ENCODE measurements around the gene PTH1R. TPM values are rescaled to one million over a fixed set of nuclear protein-coding genes. Genes with fewer than 3 reads are reported as not detected.

Gene PTH1R
- total RNA-seq, 2 donors from 2014 or later, result 1.3 to 10.8 TPM

DNA sequence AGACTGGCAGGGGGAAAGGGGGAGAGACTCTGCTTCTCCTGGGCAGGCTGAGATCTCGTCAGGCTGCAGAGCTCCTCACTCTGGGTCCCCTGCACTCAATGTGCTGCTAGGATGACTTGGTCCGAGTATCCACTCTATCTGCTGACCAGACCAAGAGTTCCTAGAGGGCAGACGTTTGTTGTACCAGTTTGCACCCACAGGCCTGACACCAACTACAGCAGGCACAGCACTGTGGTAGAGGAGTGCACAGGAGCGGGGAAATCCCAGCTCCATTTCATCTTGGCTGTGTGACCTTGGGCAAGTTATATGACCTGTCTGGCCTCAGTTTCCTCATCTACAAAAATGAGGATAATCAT lies 70.0 kb downstream of the PTH1R start:
- no peaks in the 10 kb centered on the region for H3K9me3 ChIP-seq
- no peak overlapping the region for H3K4me3 ChIP-seq
- peak overlapping the region; percentile 33 to 41 for H3K27ac ChIP-seq
- intact Hi-C loops (cut with DNase I), result no loop called here
- H3K27me3 ChIP-seq (replicated peaks; ENCODE audit: insufficient read depth), result no peaks in the 10 kb centered on the region
- no peaks in the 10 kb centered on the region for H3K36me3 ChIP-seq
- WGBS, result 57% methylated on average over 3 of the region's 4 CpGs
- H3K4me1 ChIP-seq (replicated peaks), result peaks cover 25% of the 10 kb centered on the region
- no peak for DNase-seq (ENCODE audit: low spot score)
- TF ChIP-seq POLR2AphosphoS5 (IDR thresholded peaks at IDR 0.05) (no peak), POLR2A (IDR thresholded peaks at IDR 0.05) (no peak)
- TF ChIP-seq, protein P1, sequence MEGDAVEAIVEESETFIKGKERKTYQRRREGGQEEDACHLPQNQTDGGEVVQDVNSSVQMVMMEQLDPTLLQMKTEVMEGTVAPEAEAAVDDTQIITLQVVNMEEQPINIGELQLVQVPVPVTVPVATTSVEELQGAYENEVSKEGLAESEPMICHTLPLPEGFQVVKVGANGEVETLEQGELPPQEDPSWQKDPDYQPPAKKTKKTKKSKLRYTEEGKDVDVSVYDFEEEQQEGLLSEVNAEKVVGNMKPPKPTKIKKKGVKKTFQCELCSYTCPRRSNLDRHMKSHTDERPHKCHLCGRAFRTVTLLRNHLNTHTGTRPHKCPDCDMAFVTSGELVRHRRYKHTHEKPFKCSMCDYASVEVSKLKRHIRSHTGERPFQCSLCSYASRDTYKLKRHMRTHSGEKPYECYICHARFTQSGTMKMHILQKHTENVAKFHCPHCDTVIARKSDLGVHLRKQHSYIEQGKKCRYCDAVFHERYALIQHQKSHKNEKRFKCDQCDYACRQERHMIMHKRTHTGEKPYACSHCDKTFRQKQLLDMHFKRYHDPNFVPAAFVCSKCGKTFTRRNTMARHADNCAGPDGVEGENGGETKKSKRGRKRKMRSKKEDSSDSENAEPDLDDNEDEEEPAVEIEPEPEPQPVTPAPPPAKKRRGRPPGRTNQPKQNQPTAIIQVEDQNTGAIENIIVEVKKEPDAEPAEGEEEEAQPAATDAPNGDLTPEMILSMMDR (IDR thresholded peaks at IDR 0.05), result no peak

DNA sequence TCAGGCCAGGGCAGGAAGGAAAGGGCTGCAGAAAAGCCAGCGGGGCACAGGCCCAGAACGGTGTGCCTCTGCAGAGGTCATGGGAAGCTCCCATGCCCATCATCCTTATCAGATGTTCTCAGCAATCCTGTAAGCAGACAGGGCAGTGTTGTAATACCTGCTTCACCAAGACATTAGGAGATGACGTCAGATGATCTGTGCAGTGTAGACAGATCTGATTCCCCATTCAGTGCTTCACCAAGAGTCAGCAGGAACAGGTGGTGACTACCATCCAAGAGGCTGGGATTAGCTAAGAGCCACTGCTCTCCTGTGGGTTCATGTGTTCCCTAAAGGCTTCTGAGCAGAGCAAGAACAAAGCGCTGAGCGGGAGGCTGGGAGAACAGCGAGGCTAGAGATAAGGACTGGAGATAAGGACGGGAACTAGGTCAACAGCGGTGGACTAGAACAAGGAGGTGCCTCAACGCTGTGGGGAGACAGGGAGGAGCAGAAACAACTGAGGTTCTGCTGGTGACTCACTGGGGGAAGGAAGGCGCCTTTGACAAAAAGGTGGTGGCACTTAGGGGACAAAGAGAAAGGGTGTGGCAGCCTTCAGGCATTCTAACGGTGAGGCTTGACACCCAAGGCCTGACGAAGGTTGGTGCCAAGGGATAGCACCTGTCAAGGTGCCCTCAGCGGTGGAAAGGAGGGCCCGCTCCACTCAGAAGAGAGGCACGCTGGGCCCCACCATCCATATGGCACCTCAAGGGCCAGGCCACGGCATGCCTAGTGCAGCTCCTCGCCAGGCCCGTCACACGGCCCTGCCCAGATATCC lies 70.7 kb downstream of the PTH1R start:
- H3K27me3 ChIP-seq (replicated peaks; ENCODE audit: insufficient read depth), result no peaks in the 10 kb centered on the region
- no peaks in the 10 kb centered on the region for H3K36me3 ChIP-seq
- H3K27ac ChIP-seq, result peak overlapping the region; percentile 33 to 41
- peak; percentile 40 for TF ChIP-seq POLR2AphosphoS5 (IDR thresholded peaks at IDR 0.05)
- no peak for TF ChIP-seq POLR2A (IDR thresholded peaks at IDR 0.05)
- H3K4me1 ChIP-seq (replicated peaks), result peaks cover 25% of the 10 kb centered on the region
- peak; percentile 37 for DNase-seq (ENCODE audit: low spot score)
- H3K9me3 ChIP-seq, result no peaks in the 10 kb centered on the region
- H3K4me3 ChIP-seq, result no peak overlapping the region
- intact Hi-C loops (cut with DNase I), result no loop called here
- WGBS, result 30% methylated on average over 19 of the region's 19 CpGs

DNA sequence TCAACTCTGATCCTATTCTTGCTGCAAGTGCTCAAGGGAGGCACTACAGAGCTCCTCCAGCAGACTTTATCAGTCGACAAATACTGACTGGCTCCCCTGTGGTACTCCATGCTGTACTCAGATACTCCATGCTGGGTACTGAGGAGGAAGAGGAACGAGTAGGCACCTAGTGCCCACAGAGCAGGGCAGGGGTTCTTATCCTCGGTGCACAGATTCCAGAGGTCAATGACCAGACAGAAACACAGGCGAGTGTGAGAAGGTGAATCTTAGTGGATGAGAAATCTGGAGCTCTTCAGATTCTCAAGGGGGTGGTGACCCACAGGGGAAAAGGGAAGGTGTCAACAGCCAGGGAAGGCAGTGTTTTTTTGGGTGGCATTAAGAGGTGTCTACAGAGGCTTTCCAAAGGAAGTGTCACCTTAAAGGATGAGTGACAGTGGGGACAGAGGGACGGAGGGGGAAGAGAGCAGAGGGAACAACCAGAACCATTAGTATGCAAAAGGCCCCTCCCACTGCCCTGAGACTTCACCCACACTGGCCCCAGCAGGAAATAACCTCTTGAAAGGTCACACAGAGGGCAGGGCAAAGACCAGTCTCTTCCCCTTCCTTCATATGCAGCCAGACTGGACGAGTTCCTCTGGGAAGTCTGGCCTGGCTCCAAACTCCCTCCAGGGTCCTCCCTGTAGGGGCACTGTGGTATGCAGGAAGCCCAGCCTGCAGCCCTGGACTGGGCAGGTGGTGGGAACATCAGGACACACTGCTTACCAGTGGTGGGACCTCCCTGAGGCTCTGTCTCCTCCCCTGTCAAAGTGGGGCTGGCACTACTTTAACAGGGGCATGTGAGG lies 71.5 kb downstream of the PTH1R start:
- intact Hi-C loops (cut with DNase I), result no loop called here
- TF ChIP-seq, protein P1 (IDR thresholded peaks at IDR 0.05), result no peak
- TF ChIP-seq POLR2A (IDR thresholded peaks at IDR 0.05), result no peak
- no peak for TF ChIP-seq POLR2AphosphoS5 (IDR thresholded peaks at IDR 0.05)
- H3K4me1 ChIP-seq (replicated peaks), result peaks cover 25% of the 10 kb centered on the region
- H3K27me3 ChIP-seq (replicated peaks; ENCODE audit: insufficient read depth), result no peaks in the 10 kb centered on the region
- DNase-seq (ENCODE audit: low spot score), result no peak
- no peaks in the 10 kb centered on the region for H3K36me3 ChIP-seq
- no peaks in the 10 kb centered on the region for H3K9me3 ChIP-seq
- no peak overlapping the region for H3K4me3 ChIP-seq
- peak overlapping the region; percentile 33 to 41 for H3K27ac ChIP-seq
- 47% methylated on average over 6 of the region's 6 CpGs for WGBS

DNA sequence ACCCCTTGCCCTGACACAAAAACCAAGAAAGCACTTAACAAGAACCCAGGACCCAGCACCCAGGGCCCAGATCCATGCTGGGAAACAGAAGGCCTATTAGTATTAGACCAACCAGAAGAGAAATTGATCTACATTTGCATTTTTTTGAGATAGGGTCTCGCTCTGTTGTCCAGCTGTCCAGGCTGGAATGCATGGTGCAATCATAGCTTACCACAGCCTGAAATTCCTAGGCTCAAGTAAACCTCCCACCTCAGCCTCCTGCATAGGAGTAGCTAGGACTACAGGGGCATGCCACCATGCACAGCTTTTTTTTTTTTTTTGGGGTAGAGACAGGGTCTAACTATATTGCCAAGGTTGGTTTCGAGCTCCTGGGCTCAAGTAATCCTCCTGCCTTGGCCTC lies 72.7 kb downstream of the PTH1R start:
- Histone ChIP-seq H3K36me3 (no peaks in the 10 kb centered on the region), H3K27ac (no peak overlapping the region), H3K27me3 (replicated peaks; ENCODE audit: insufficient read depth) (no peaks in the 10 kb centered on the region), H3K9me3 (no peaks in the 10 kb centered on the region), H3K4me3 (no peak overlapping the region), H3K4me1 (replicated peaks) (peaks cover 25% of the 10 kb centered on the region)
- WGBS, result 100% methylated on average over 2 of the region's 2 CpGs
- DNase-seq (ENCODE audit: low spot score), result no peak
- TF ChIP-seq POLR2AphosphoS5 (IDR thresholded peaks at IDR 0.05) (no peak), POLR2A (IDR thresholded peaks at IDR 0.05) (no peak)
- TF ChIP-seq, protein P1 (IDR thresholded peaks at IDR 0.05), result no peak
- intact Hi-C loops (cut with DNase I), result no loop called here

DNA sequence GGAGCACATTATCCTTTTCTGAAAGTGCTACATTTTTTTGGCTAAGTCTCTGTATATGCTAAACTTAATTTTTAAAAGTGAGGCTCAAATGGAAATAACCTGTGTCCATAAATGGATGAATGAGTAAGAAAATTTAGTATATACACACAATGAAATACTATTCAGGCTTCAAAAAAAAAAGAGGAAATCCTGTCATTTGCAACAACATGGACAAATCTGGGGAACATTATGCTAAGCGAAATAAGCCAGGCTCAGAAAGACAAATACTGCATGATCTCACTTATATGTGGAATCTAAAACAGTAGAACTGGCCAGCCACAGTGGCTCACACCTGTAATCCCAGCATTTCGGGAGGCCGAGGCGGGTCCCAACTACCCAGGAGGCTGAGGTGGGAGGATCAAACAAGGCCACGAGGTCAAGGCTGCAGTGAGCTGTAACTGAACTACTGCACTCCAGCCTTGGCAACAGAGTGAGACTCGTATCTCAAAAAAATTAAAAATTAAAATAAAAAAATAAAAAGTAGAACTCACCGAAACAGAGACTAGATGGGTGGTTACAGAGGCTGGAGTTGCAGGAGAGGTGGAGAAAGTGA lies 73.2 kb downstream of the PTH1R start:
- 82% methylated on average over 7 of the region's 7 CpGs for WGBS
- Histone ChIP-seq H3K9me3 (no peaks in the 10 kb centered on the region), H3K36me3 (no peaks in the 10 kb centered on the region), H3K27ac (no peak overlapping the region), H3K4me1 (replicated peaks) (peaks cover 25% of the 10 kb centered on the region), H3K27me3 (replicated peaks; ENCODE audit: insufficient read depth) (no peaks in the 10 kb centered on the region), H3K4me3 (no peak overlapping the region)
- intact Hi-C loops (cut with DNase I), result no loop called here
- TF ChIP-seq, protein P1 (IDR thresholded peaks at IDR 0.05), result no peak
- no peak for TF ChIP-seq POLR2AphosphoS5 (IDR thresholded peaks at IDR 0.05)
- no peak for TF ChIP-seq POLR2A (IDR thresholded peaks at IDR 0.05)
- no peak for DNase-seq (ENCODE audit: low spot score)

Measured in prostate gland (tissue), 2 donors.